K562 (cell line): ENCODE data around the gene TIMM22. TPM values are rescaled to one million over a fixed set of nuclear protein-coding genes. Genes with fewer than 3 reads are reported as not detected.
A peak's percentile ranks its signal among the peaks of the same experiment; 100 is the strongest.

Experiments
- CEBPB ChIP-seq: fragments of 450-650 bp; IDR thresholded peaks from 2 replicates; pipeline ENCODE4 v1.6.1; 2016; ENCODE audit warnings: missing genetic modification characterization, missing compliant biosample characterization
- CTBP1 ChIP-seq: fragments of 450-650 bp; IDR thresholded peaks from 2 replicates; pipeline ENCODE4 v1.6.1; 2016; ENCODE audit warnings: borderline replicate concordance
- CUX1 ChIP-seq: fragments of 200-800 bp; sonication (Bioruptor generic); IDR thresholded peaks from 2 replicates; pipeline ENCODE4 v1.6.1; 2016; ENCODE audit warnings: missing genetic modification characterization, missing compliant biosample characterization
- HDAC2 ChIP-seq: fragments of 450-650 bp; IDR thresholded peaks from 2 replicates; pipeline ENCODE4 v1.6.1; 2016; ENCODE audit warnings: mild to moderate bottlenecking
- HOXB6 ChIP-seq: fragments of 250-450 bp; sonication (Bioruptor Pico); IDR thresholded peaks from 2 replicates; pipeline ENCODE4 v1.5.1; 2022; ENCODE audit warnings: mild to moderate bottlenecking, borderline replicate concordance
- NEUROD1 ChIP-seq: fragments of 150-350 bp; IDR thresholded peaks from 2 replicates; pipeline ENCODE4 v1.6.1; 2014; ENCODE audit warnings: borderline replicate concordance, low read length, low read depth; ENCODE audit not compliant: partially characterized antibody
- RCOR1 ChIP-seq, 2 experiments: IDR thresholded peaks; 2 replicates each; pipeline ENCODE4 v1.6.1; 2012; ENCODE audit warnings: low read depth in 2 of 2, low read length in 2 of 2, borderline replicate concordance in 1 of 2, improper control_type of control experiment in 1 of 2
- TAF1 ChIP-seq: IDR thresholded peaks from 2 replicates; pipeline ENCODE4 v1.6.1; 2011; ENCODE audit warnings: mild to moderate bottlenecking, low read length, moderate library complexity; ENCODE audit not compliant: insufficient read depth, control insufficient read depth, severe bottlenecking; ENCODE audit errors: extremely low read depth
- ZNF197 ChIP-seq: fragments of 200-800 bp; sonication (Bioruptor generic); IDR thresholded peaks from 2 replicates; pipeline ENCODE4 v1.6.1; 2016; ENCODE audit warnings: low read depth, missing genetic modification characterization, missing compliant biosample characterization
- ZNF316 ChIP-seq: fragments of 450-650 bp; IDR thresholded peaks from 2 replicates; pipeline ENCODE4 v1.6.1; 2016
- ZNF354B ChIP-seq: fragments of 250-450 bp; sonication (Bioruptor Pico); IDR thresholded peaks from 2 replicates; pipeline ENCODE4 v1.4.0; 2020
- ZNF644 ChIP-seq: fragments of 200-800 bp; sonication (Bioruptor generic); IDR thresholded peaks from 2 replicates; pipeline ENCODE4 v1.6.1; 2016; ENCODE audit warnings: low read depth, missing genetic modification characterization, missing compliant biosample characterization
- ZNF76 ChIP-seq: fragments of 250-450 bp; sonication (Bioruptor Pico); IDR thresholded peaks from 2 replicates; pipeline ENCODE4 v1.4.0; 2020; ENCODE audit warnings: mild to moderate bottlenecking, moderate library complexity, borderline replicate concordance
- polyA plus RNA-seq, 8 experiments: library from polyadenylated mRNA; depleted of rRNA in 4 of 8; stranded (reverse) in 5 of 8; unstranded in 3 of 8; fragments of >200 nt; fragmentation: Nextera tagmentation in 2 of 8; fragmentation: Illumina TruSeq in 1 of 8; extraction: Ambion mirVana in 2 of 8; extraction: Trizol in 1 of 8; gene quantifications; 2 replicates each; pipeline versions ENCODE4 v1.2.1 to v1.2.3, GENCODE V29; 2011 to 2014; ENCODE audit warnings: inconsistent platforms in 1 of 8, missing spikeins in 1 of 8
- total RNA-seq, 7 experiments: library from RNA; depleted of rRNA in 6 of 7; stranded (reverse); fragments of >200 nt in 6 of 7; fragmentation: Illumina TruSeq in 2 of 7; extraction: Trizol in 2 of 7; gene quantifications; 2 replicates each; pipeline versions ENCODE4 v1.2.1 to v1.2.3, GENCODE V29; 2011 to 2021; ENCODE audit warnings: low replicate concordance in 1 of 7
- TF ChIP-seq, protein P1 (sequence below), 2 experiments: fragments of 150-350 bp in 1 of 2; IDR thresholded peaks; 2 replicates each; pipeline ENCODE4 v1.6.1; 2012 to 2016; ENCODE audit warnings: low read depth in 2 of 2, low read length in 2 of 2, mild to moderate bottlenecking in 1 of 2, moderate library complexity in 1 of 2
- TF ChIP-seq, protein P2 (sequence below): fragments of 250-450 bp; sonication (Bioruptor Pico); IDR thresholded peaks from 2 replicates; pipeline ENCODE4 v1.4.0; 2020; ENCODE audit warnings: mild to moderate bottlenecking, moderate library complexity, borderline replicate concordance

Gene TIMM22
- total and polyA plus RNA-seq, 9 of the 15 experiments (the other 6 are each of a cell fraction or from before 2014, with no cell fraction given): 5.9 to 14.1 (median 10.3) TPM

DNA sequence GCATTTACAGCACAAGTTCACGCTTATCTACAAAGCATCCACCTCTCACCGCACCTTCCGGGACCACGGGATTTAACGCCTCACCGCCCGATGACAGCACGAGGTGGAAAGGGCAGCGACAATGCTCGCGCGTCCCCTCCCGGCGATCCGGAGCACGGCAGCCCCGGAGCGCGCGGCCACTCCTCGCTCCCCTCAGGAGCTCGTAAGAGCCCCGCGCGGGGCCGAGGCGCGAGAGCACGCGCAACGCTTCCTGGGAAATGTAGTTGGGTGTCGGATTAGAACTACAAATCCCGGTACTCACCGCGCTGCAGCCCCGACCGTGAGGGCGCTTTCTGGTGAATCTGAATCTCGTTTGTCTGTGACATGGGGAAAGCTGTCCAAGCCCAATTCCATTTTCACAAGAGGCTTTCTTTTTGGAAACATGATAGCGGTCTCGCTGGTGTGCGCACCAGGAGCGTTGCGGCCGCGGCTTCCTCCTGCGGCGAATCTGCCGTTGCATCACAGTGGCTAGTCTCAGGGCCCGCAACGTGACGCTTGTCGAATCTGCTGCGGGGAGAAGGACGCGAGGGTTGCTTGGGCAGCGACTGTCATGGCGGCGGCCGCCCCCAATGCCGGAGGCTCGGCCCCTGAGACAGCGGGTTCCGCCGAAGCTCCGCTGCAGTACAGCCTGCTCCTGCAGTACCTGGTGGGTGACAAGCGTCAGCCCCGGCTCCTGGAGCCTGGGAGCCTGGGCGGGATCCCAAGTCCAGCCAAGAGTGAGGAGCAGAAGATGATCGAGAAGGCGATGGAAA, at the start of gene TIMM22 (continued):
- TF ChIP-seq, protein P1, sequence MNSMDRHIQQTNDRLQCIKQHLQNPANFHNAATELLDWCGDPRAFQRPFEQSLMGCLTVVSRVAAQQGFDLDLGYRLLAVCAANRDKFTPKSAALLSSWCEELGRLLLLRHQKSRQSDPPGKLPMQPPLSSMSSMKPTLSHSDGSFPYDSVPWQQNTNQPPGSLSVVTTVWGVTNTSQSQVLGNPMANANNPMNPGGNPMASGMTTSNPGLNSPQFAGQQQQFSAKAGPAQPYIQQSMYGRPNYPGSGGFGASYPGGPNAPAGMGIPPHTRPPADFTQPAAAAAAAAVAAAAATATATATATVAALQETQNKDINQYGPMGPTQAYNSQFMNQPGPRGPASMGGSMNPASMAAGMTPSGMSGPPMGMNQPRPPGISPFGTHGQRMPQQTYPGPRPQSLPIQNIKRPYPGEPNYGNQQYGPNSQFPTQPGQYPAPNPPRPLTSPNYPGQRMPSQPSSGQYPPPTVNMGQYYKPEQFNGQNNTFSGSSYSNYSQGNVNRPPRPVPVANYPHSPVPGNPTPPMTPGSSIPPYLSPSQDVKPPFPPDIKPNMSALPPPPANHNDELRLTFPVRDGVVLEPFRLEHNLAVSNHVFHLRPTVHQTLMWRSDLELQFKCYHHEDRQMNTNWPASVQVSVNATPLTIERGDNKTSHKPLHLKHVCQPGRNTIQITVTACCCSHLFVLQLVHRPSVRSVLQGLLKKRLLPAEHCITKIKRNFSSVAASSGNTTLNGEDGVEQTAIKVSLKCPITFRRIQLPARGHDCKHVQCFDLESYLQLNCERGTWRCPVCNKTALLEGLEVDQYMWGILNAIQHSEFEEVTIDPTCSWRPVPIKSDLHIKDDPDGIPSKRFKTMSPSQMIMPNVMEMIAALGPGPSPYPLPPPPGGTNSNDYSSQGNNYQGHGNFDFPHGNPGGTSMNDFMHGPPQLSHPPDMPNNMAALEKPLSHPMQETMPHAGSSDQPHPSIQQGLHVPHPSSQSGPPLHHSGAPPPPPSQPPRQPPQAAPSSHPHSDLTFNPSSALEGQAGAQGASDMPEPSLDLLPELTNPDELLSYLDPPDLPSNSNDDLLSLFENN (IDR thresholded peaks at IDR 0.05; ENCODE audit: low read depth in 2 of 2, low read length in 2 of 2): no peak
- TF ChIP-seq ZNF644 (tag) (0 out of 2 replicates have a peak, but pooled peaks have one; percentile 50), ZNF354B (no peak), HOXB6 (no peak), NEUROD1 (peak; percentile 76), ZNF76 (CRISPR knock-in tag) (0 out of 2 replicates have a peak, but pooled peaks have one; percentile 67), CEBPB (tag) (peak; percentile 26; the same call in 1 of the 2 replicates), TAF1 (peak; percentile 93), RCOR1 (IDR thresholded peaks at IDR 0.05; ENCODE audit: borderline replicate concordance in 1 of 2, low read depth in 2 of 2, low read length in 2 of 2) (peak in 1 of 2 experiments; percentile 88; a peak in 2 of 4 replicates), ZNF316 (no peak), ZNF197 (peak; percentile 66; the same call in 1 of the 2 replicates), HDAC2 (peak; percentile 65; the same call in 1 of the 2 replicates), CUX1 (CRISPR knock-in tag) (no peak), CTBP1 (peak; percentile 90)
- TF ChIP-seq, protein P2, sequence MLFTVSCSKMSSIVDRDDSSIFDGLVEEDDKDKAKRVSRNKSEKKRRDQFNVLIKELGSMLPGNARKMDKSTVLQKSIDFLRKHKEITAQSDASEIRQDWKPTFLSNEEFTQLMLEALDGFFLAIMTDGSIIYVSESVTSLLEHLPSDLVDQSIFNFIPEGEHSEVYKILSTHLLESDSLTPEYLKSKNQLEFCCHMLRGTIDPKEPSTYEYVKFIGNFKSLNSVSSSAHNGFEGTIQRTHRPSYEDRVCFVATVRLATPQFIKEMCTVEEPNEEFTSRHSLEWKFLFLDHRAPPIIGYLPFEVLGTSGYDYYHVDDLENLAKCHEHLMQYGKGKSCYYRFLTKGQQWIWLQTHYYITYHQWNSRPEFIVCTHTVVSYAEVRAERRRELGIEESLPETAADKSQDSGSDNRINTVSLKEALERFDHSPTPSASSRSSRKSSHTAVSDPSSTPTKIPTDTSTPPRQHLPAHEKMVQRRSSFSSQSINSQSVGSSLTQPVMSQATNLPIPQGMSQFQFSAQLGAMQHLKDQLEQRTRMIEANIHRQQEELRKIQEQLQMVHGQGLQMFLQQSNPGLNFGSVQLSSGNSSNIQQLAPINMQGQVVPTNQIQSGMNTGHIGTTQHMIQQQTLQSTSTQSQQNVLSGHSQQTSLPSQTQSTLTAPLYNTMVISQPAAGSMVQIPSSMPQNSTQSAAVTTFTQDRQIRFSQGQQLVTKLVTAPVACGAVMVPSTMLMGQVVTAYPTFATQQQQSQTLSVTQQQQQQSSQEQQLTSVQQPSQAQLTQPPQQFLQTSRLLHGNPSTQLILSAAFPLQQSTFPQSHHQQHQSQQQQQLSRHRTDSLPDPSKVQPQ (CRISPR knock-in tag): 0 out of 2 replicates have a peak, but pooled peaks have one; percentile 40
